ENCODE results near the gene UBE2C.

DNA sequence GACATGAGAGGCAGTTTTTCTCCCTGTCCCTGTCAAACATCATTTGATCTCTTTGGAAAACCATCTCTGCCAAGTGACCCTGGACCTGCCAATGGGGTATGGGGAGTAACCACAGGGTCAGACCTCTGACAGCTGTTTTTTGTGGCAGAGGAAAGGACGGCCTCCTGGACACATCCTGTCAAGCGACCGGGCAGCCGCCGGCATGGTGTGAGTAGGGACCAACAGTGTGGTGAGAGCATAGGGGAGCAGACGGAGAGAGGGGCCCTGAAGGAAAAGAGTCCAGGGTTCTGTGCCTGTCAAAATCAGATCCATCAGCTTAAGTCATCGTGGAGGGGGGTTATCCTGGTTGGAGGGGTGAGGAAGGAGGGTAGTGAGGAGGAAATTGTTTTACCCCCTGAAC is 10.6 kb upstream of the UBE2C start:
- TF ChIP-seq, protein P1, sequence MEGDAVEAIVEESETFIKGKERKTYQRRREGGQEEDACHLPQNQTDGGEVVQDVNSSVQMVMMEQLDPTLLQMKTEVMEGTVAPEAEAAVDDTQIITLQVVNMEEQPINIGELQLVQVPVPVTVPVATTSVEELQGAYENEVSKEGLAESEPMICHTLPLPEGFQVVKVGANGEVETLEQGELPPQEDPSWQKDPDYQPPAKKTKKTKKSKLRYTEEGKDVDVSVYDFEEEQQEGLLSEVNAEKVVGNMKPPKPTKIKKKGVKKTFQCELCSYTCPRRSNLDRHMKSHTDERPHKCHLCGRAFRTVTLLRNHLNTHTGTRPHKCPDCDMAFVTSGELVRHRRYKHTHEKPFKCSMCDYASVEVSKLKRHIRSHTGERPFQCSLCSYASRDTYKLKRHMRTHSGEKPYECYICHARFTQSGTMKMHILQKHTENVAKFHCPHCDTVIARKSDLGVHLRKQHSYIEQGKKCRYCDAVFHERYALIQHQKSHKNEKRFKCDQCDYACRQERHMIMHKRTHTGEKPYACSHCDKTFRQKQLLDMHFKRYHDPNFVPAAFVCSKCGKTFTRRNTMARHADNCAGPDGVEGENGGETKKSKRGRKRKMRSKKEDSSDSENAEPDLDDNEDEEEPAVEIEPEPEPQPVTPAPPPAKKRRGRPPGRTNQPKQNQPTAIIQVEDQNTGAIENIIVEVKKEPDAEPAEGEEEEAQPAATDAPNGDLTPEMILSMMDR (conservative IDR thresholded peaks at IDR 0.05; ENCODE audit: low read depth, low read length): no peak
- no peak for TF ChIP-seq EZH2 (IDR thresholded peaks at IDR 0.05; ENCODE audit: borderline replicate concordance, low read depth, low read length, poor library complexity, severe bottlenecking)

All from A673 (cell line).